HG03196 (cell line): ENCODE results near the gene BANP.
"Not testable (repeated sequence)": the region's sequence is repeated elsewhere in the genome, so short reads cannot be mapped to it uniquely, and the experiment has no call there.

Experiments
- ATAC-seq: cut with Tn5 transposase; IDR thresholded peaks from one replicate; pipeline ENCODE4 v1.9.1; 2021; ENCODE audit not compliant: unreplicated experiment

BANP gene

GRCh38 chr16:88014252-88014781, 63.1 kb downstream of the BANP start:
- ATAC-seq: no peak

- no peak for ATAC-seq
Observed at GRCh38 chr16:88014954-88015805, 63.9 kb downstream of the BANP start.

GRCh38 chr16:88015806-88016140, 64.5 kb downstream of the BANP start:
- no peak for ATAC-seq

- not testable (repeated sequence) for ATAC-seq
Observed at GRCh38 chr16:88016386-88016785, 65.2 kb downstream of the BANP start.

- no peak for ATAC-seq
Observed at GRCh38 chr16:88016964-88017363, 65.7 kb downstream of the BANP start.

GRCh38 chr16:88017587-88018101, 66.4 kb downstream of the BANP start:
- no peak for ATAC-seq

- not testable (repeated sequence) for ATAC-seq
Observed at GRCh38 chr16:88018382-88018781, 67.1 kb downstream of the BANP start.

GRCh38 chr16:88019041-88019820, 68.0 kb downstream of the BANP start:
- ATAC-seq: not testable (repeated sequence)

- ATAC-seq: no peak
Observed at GRCh38 chr16:88019821-88020515, 68.7 kb downstream of the BANP start.

- ATAC-seq: no peak
Observed at GRCh38 chr16:88020516-88020885, 69.3 kb downstream of the BANP start.

- not testable (repeated sequence) for ATAC-seq
Observed at GRCh38 chr16:88021041-88021970, 70.1 kb downstream of the BANP start.

GRCh38 chr16:88022076-88023042, 71.1 kb downstream of the BANP start:
- no peak for ATAC-seq

GRCh38 chr16:88023366-88023765, 72.1 kb downstream of the BANP start:
- ATAC-seq: no peak

GRCh38 chr16:88023786-88024185, 72.6 kb downstream of the BANP start:
- no peak for ATAC-seq

GRCh38 chr16:88024491-88025085, 73.4 kb downstream of the BANP start:
- not testable (repeated sequence) for ATAC-seq

- ATAC-seq: not testable (repeated sequence)
Observed at GRCh38 chr16:88025086-88025492, 73.9 kb downstream of the BANP start.

- not testable (repeated sequence) for ATAC-seq
Observed at GRCh38 chr16:88025828-88026555, 74.8 kb downstream of the BANP start.
